HG02798 (cell line): ENCODE results near the gene CPSF7.
"Not testable (repeated sequence)": the region's sequence is repeated elsewhere in the genome, so short reads cannot be mapped to it uniquely, and the experiment has no call there.

Experiments
- ATAC-seq: cut with Tn5 transposase; IDR thresholded peaks from one replicate; pipeline ENCODE4 v1.9.1; 2021; ENCODE audit warnings: mild to moderate bottlenecking; ENCODE audit not compliant: unreplicated experiment, poor library complexity

CPSF7 gene

GRCh38 chr11:61392981-61393595 is 36.7 kb downstream of the CPSF7 start:
- ATAC-seq = no peak

- ATAC-seq = no peak
Measured at GRCh38 chr11:61390161-61390560, 39.6 kb downstream of the CPSF7 start.

GRCh38 chr11:61384271-61385242 is 45.2 kb downstream of the CPSF7 start:
- no peak for ATAC-seq

GRCh38 chr11:61383859-61384258 is 45.9 kb downstream of the CPSF7 start:
- ATAC-seq = not testable (repeated sequence)

- ATAC-seq = no peak
Measured at GRCh38 chr11:61380884-61381283, 48.9 kb downstream of the CPSF7 start.

- no peak for ATAC-seq
Measured at GRCh38 chr11:61378713-61379313, 51.0 kb downstream of the CPSF7 start.

- no peak for ATAC-seq
Measured at GRCh38 chr11:61377461-61378160, 52.2 kb downstream of the CPSF7 start.

- ATAC-seq = no peak
Measured at GRCh38 chr11:61375761-61376108, 54.0 kb downstream of the CPSF7 start.

- no peak for ATAC-seq
Measured at GRCh38 chr11:61372659-61373420, 56.9 kb downstream of the CPSF7 start.

- no peak for ATAC-seq
Measured at GRCh38 chr11:61370349-61371005, 59.3 kb downstream of the CPSF7 start.

- peak; percentile 68 for ATAC-seq
Measured at GRCh38 chr11:61369372-61370348, 60.1 kb downstream of the CPSF7 start.

GRCh38 chr11:61368646-61369045 is 61.1 kb downstream of the CPSF7 start:
- no peak for ATAC-seq

GRCh38 chr11:61367406-61367805 is 62.4 kb downstream of the CPSF7 start:
- no peak for ATAC-seq

GRCh38 chr11:61364012-61364675 is 65.6 kb downstream of the CPSF7 start:
- no peak for ATAC-seq

- no peak for ATAC-seq
Measured at GRCh38 chr11:61362542-61362875, 67.3 kb downstream of the CPSF7 start.

GRCh38 chr11:61361741-61362541 is 67.8 kb downstream of the CPSF7 start, which contains the start of the genes CYB561A3 and TMEM138:
Gene CYB561A3 (minus strand): TSS chr11:61361882. CDS start chr11:61356713, 5,169 bp downstream.
Gene TMEM138 (plus strand): TSS chr11:61362374. CDS start chr11:61364391, 2,017 bp downstream.
- peak; percentile 83 for ATAC-seq

GRCh38 chr11:61361237-61361740 is 68.5 kb downstream of the CPSF7 start:
- ATAC-seq = no peak
